DND-41 (cell line): Measurements from ENCODE around the gene CDHR2.

Source experiments
- ATAC-seq: fragments of 200-7000 bp; cut with Tn5 transposase; 3 replicates; pipeline ENCODE4 v1.9.1; 2021; ENCODE audit warnings: low read depth; ENCODE audit not compliant: insufficient read depth
- DNase-seq: peaks from one replicate; pipeline ENCODE4 v3.0.0-alpha.2; 2020
- H2AFZ ChIP-seq: 2 replicates; pipeline ENCODE4 v1.6.0; 2012; ENCODE audit warnings: low read depth, low read length
- H3K27ac ChIP-seq: 2 replicates; pipeline ENCODE4 v1.5.1; 2012; ENCODE audit warnings: low read length, inconsistent platforms
- H3K27me3 ChIP-seq: fragments of 200-600 bp; sonication (generic); 2 replicates; pipeline ENCODE4 v1.6.0; 2012; ENCODE audit warnings: low read length, mild to moderate bottlenecking, inconsistent platforms; ENCODE audit not compliant: insufficient read depth, poor library complexity
- H3K36me3 ChIP-seq: 2 replicates; pipeline ENCODE4 v1.5.1; 2012; ENCODE audit warnings: low read length, inconsistent platforms; ENCODE audit not compliant: insufficient read depth
- H3K4me1 ChIP-seq: 2 replicates; pipeline ENCODE4 v1.5.1; 2012; ENCODE audit warnings: mild to moderate bottlenecking, low read length; ENCODE audit not compliant: insufficient read depth
- H3K4me2 ChIP-seq: 2 replicates; pipeline ENCODE4 v1.6.0; 2012; ENCODE audit warnings: mild to moderate bottlenecking, moderate library complexity, low read length, inconsistent platforms; ENCODE audit not compliant: insufficient read depth
- H3K4me3 ChIP-seq, 2 experiments: fragments of 200-600 bp in 1 of 2; shearing (Covaris generic) in 1 of 2; 2 replicates each; pipeline ENCODE4 v1.5.1; 2012 to 2016; ENCODE audit warnings: inconsistent platforms in 2 of 2, low read length in 2 of 2, mild to moderate bottlenecking in 2 of 2, low read depth in 1 of 2, moderate library complexity in 1 of 2
- H3K79me2 ChIP-seq: 2 replicates; pipeline ENCODE4 v1.6.0; 2012; ENCODE audit warnings: low read length, inconsistent platforms; ENCODE audit not compliant: insufficient read depth
- H3K9ac ChIP-seq: 2 replicates; pipeline ENCODE4 v1.6.0; 2012; ENCODE audit warnings: low read depth, mild to moderate bottlenecking, inconsistent platforms, low read length, moderate library complexity
- H3K9me3 ChIP-seq: 2 replicates; pipeline ENCODE4 v1.5.1; 2012; ENCODE audit warnings: low read length, moderate library complexity, mild to moderate bottlenecking, inconsistent platforms; ENCODE audit not compliant: insufficient read depth, severe bottlenecking
- H4K20me1 ChIP-seq: 2 replicates; pipeline ENCODE4 v1.6.0; 2012; ENCODE audit warnings: low read length; ENCODE audit not compliant: insufficient read depth
- CTCF ChIP-seq: IDR thresholded peaks from 2 replicates; pipeline ENCODE4 v1.5.1; 2012; ENCODE audit warnings: borderline replicate concordance, low read length, moderate library complexity, mild to moderate bottlenecking; ENCODE audit not compliant: poor library complexity, severe bottlenecking; ENCODE audit errors: extremely low read depth
- EZH2 ChIP-seq: IDR thresholded peaks from 3 replicates; pipeline ENCODE4 v1.6.1; 2012; ENCODE audit warnings: borderline replicate concordance, low read depth, mild to moderate bottlenecking, moderate library complexity, low read length, inconsistent platforms; ENCODE audit not compliant: severe bottlenecking

The CDHR2 gene

GRCh38 chr5:176536902-176537553, 12.1 kb upstream of the CDHR2 start, which contains the start of gene RNF44:
Gene RNF44 (minus strand): TSS chr5:176537402. CDS start chr5:176532472, 4,930 bp downstream.
- Histone ChIP-seq H2AFZ (peak within 1 kb of the TSS; percentile 68), H3K4me3 (peak within 1 kb of the TSS; percentile 62 to 95), H3K27me3 (no peaks in the 10 kb centered on the region), H4K20me1 (peaks cover 31% of the 10 kb centered on the region), H3K4me1 (peaks cover 62% of the 10 kb centered on the region), H3K36me3 (peaks cover 30% of the 10 kb centered on the region), H3K4me2 (peak within 1 kb of the TSS; percentile 65), H3K9me3 (no peaks in the 10 kb centered on the region), H3K27ac (peak within 1 kb of the TSS; percentile 87), H3K9ac (peak within 1 kb of the TSS; percentile 98), H3K79me2 (peaks cover 48% of the 10 kb centered on the region)
- peak; percentile 52 for ATAC-seq
- no peak for TF ChIP-seq CTCF
- no peak for TF ChIP-seq EZH2
- DNase-seq: peak; percentile 99

GRCh38 chr5:176537554-176538229, 11.4 kb upstream of the CDHR2 start:
- ATAC-seq (peak; percentile 73), DNase-seq (peak; percentile 99)
- Histone ChIP-seq H4K20me1 (peaks cover 27% of the 10 kb centered on the region), H3K36me3 (peaks cover 24% of the 10 kb centered on the region), H3K9ac (peak overlapping the region; percentile 98), H3K4me1 (peaks cover 66% of the 10 kb centered on the region), H3K4me2 (peak overlapping the region; percentile 65), H3K9me3 (no peaks in the 10 kb centered on the region), H3K79me2 (peaks cover 41% of the 10 kb centered on the region), H3K27me3 (no peaks in the 10 kb centered on the region), H3K27ac (peak overlapping the region; percentile 82), H2AFZ (peak overlapping the region; percentile 66), H3K4me3 (peak overlapping the region; percentile 62 to 95; a peak in 3 of 4 replicates)
- TF ChIP-seq CTCF (no peak), EZH2 (no peak)

- Histone ChIP-seq H4K20me1 (peaks cover 20% of the 10 kb centered on the region), H3K27ac (peak overlapping the region; percentile 66), H3K36me3 (peaks cover 17% of the 10 kb centered on the region), H3K4me2 (peak overlapping the region; percentile 65), H3K9me3 (no peaks in the 10 kb centered on the region), H3K79me2 (peaks cover 34% of the 10 kb centered on the region), H3K4me1 (peaks cover 64% of the 10 kb centered on the region), H2AFZ (peak overlapping the region; percentile 40), H3K27me3 (no peaks in the 10 kb centered on the region), H3K9ac (peak overlapping the region; percentile 42), H3K4me3 (peak overlapping the region in 1 of 2 experiments; percentile 62; a peak in 2 of 4 replicates)
- no peak for TF ChIP-seq CTCF
- TF ChIP-seq EZH2: no peak
- DNase-seq (no peak), ATAC-seq (no peak)
Observed at GRCh38 chr5:176538230-176538988, 10.7 kb upstream of the CDHR2 start.
